AG20443 (cell line): ENCODE results near the gene MRPL11.

Source experiments
- DNase-seq: peaks from one replicate; pipeline ENCODE4 v3.0.0; 2012; ENCODE audit warnings: low spot score, mixed read lengths

MRPL11 gene

GRCh38 chr11:66438504-66439466, at the start of gene MRPL11:
Gene MRPL11 (minus strand): TSS chr11:66438848. CDS start chr11:66438754, 94 bp downstream.
- peak; percentile 96 for DNase-seq

GRCh38 chr11:66484806-66485380, 46.2 kb upstream of the MRPL11 start:
- no peak for DNase-seq

DNA sequence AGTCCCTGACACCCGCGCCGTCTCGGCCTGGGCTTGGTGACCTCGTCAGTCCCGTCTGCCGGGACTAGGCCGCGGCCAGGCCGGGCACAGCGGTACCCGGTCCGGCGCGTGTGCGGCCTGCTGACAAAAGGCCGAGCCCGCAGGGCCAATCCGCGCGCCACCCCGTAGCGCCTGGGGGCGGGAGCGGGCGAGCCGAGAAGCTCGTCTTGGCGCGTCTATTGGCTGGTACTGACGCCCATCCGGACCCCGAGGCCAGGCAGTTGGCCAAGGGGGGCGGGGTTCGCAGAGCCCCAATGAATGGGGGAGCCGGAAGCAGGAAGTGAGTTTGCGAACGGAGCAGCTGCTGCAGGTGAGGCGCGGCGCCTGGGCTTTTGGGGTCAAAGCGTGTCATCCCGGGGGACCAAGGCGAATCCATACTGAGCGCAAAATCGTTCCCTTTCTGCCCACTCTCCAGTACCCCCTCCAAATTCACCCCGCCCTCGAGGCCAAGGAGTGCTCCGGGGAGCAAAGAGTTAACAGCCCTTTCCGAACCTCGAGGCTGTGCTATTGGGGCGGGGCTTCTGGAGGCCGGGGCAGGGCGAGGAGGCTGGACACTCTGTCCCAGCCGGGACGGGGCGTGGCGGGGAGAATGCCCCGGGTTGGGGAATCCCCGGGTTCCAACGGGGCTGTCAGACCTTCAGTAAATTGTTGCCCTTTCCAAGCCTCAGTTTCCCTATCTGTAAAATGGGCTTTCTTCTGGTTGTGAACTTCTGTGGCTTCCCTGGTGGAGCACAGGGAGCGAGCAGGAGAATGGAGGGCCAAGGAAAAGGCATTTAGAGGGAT, 41.7 kb upstream of the MRPL11 start, which contains the start of gene DPP3:
DPP3 (plus strand) TSS at position 318 of the 822 bp plus-strand sequence. CDS start 1,767 bp downstream, outside the sequence.
- peak; percentile 100 for DNase-seq

GRCh38 chr11:66479394-66480116, 40.9 kb upstream of the MRPL11 start:
- DNase-seq = peak; percentile 58

DNA sequence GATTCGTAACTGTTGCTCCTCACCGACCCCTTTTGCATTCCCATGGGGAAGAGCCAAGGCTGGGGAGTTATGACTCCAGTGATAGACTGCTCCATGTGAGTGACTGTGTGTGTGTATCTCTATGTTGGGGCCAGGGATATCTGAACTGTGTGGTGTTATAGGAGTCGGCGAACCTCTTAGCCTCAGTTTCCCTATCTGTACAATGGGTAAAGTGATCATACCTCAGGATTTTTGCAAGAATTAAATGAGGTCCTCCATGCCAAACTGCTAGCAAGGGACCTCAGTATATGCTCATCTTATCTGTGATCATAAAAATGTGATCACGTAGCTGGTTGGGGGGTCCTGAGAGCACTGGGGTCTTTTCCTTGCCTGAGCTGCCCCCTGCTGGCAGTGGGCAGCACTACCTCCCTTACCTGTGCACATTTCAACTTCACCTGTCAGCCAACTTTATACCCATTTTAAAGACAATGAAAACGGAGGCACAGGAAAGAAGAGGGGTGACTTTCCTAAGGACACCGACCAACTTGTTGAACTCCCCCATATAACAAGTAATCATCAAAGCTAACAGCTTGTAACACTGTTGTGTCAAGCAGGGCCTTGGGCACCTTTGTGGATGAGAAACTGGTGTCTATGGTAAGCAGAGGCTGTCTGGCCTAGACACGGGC, 40.2 kb upstream of the MRPL11 start:
- peak; percentile 31 for DNase-seq

DNA sequence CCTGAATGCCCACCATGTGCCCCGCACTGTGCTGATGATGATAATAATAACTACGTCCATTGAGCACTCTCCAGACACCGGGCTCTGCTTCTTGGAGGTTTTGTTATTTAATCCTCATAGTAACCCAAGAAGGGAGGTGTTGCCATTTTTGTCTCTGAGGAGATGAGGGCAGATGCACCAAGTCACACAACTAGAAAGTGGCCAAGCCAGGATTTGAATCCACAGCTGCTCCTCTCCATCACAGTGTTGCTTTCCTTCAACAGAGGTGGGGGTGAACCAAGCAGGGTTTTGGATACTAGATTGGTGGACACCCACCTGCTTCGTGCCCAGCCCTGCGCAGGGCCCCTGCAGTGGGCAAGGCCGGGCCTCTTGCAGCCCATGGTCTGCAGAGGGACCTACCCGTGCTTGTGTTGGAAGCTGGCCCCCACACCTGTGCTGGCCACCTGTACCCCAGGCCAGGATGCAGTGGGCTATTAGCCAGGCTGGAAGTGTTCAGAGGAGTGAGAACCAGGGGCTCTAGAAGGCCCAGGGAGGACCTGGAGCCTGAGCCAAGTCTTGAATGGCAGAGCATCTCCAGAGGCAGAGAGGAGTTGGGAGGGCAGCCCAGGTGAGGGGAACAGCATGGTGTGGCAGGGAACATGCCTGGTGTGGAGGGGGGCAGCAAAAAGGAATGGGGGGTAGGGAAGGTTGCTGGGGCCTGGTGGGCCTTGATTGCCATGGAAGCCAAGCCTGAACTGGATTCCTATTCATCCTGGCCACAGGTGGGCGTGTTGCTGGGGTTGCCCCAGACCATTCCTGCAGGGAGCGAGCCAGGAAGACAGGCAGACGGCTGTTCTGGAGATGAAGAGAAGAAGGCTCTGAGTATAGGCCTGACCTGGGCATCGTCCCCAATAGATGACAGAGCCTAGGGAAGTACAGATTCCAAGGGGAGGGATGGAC, 38.9 kb upstream of the MRPL11 start:
- no peak for DNase-seq

GRCh38 chr11:66476841-66477251, 38.2 kb upstream of the MRPL11 start:
- peak; percentile 29 for DNase-seq

GRCh38 chr11:66476173-66476840, 37.7 kb upstream of the MRPL11 start:
- no peak for DNase-seq

DNA sequence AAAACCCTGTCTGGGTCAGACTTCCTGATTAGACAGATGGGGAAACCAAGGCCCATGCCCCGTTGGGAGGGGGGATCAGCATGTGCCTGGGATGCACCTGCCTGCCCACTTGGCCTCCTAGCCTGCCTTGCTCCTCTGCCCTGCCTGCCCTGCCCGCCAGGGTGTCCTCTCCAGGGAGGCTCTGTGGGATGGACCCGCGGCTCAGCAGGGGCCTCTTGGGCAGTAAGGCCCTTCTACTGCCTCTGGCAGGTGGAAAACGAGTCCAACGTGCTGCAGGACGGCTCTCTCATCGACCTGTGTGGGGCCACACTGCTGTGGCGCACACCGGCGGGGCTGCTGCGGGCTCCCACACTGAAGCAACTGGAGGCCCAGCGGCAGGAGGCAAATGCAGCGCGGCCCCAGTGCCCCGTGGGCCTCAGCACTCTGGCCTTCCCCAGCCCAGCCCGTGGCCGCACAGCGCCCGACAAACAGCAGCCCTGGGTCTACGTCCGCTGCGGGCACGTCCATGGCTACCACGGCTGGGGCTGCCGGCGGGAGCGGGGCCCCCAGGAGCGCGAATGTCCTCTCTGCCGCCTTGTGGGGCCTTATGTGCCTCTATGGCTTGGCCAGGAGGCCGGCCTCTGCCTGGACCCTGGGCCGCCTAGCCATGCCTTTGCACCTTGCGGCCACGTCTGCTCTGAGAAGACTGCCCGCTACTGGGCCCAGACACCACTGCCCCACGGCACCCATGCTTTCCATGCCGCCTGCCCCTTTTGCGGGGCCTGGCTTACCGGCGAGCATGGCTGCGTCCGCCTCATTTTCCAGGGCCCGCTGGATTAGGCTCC, 36.9 kb upstream of the MRPL11 start:
- no peak for DNase-seq

GRCh38 chr11:66473608-66474515, 35.2 kb upstream of the MRPL11 start:
- no peak for DNase-seq

GRCh38 chr11:66473167-66473566, 34.5 kb upstream of the MRPL11 start:
- DNase-seq = no peak

DNA sequence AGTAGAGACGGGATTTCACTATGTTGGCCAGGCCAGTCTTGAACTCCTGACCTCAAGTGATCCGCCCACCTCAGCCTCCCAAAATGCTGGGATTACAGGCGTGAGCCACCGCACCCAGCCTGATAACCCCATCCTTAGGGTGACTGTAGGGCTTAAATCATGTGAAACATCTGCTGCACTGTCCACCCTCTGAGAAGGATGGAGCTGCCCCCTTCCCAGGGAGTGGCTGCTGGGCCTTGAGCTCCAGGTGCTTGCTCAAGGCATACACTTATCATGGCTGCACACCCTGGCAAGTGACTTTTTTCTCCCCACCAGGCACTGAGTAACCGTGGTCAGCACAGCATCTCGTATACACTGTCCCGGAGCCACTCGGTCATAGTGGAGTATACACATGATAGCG, 33.4 kb upstream of the MRPL11 start:
- DNase-seq = no peak

DNA sequence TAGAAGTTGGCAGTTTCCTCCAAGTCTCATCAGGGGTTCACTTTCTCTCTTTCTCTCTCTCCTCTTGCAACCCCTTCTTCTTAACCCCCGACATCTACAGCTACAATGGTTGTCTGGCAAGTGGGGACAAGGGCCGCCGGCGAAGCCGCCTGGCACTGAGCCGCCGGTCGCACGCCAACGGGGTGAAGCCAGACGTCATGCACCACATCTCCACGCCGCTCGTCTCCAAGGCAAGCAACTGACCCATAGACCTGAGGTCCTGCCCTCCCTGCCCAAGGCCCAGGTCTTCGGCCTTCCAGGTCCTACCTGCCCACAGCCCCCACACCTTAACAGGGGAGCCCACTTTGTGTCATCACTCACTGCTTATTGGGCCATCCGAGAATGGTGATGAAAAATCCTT, 32.5 kb upstream of the MRPL11 start:
- DNase-seq = no peak

DNA sequence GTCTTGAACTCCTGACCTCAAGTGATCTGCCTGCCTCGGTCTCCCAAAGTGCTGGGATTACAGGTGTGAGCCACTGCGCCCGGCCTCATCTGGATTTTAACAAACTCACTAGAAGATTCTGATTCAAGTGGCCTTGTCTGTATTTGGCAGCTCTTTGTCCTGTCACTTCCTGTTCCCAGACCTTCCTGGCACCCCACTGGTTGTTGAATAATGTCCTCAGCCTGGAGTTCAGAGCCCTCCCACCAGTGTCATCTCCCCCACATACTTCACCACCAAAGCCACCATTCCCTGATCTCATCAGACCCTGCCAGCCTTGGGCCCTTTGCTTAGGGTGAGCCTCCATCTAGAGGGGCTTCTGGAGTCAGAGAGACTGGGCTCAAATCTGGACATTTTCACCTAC, 31.4 kb upstream of the MRPL11 start:
- no peak for DNase-seq

GRCh38 chr11:66469441-66469840, 30.8 kb upstream of the MRPL11 start:
- DNase-seq = no peak

DNA sequence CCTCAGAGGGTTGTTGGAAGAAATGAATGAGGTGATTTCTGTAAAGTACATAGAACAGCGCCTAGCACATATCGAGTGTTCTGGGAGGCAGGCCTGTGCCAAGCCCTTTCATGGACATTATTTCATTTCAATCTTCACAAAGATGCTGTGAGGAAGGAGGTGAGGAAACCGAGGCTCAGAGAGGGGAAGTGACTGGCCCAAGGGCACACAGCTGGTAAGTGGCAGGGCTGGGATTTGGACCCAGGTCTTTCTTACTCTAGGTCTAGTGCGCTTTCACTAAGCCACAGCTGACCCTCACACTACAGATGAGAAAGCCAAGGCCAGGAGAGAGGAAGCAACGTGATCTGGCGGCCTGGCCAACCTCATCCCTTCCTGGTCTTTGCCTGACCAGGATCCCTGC, 30.0 kb upstream of the MRPL11 start:
- no peak for DNase-seq

DNA sequence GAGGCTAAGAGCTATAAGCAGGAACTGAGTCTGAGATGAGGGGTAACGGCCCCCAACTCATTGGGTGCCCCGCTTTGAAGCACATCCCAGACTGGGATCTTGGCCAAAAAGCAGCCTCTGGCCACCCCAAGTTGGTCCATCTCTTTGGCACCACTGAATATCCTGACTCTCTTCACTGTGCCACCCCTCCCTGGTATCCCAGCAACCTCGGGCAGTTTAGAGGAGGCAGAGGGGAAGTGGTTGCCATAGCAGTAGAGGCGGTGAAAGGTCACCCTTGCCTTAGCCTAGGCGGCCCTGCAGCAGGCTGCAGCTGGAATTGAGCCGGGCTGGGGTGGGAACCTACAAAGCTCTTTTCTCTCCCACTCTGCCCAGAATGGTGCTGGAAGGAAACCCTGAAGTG, 29.1 kb upstream of the MRPL11 start:
- DNase-seq = peak; percentile 20
